ENCODE data around the gene RAD51B. TPM values are rescaled to one million over a fixed set of nuclear protein-coding genes. Genes with fewer than 3 reads are reported as not detected.

Gene RAD51B
- polyA plus RNA-seq, 1 donor (not counting 4 experiments of a cell fraction or from before 2014, with no cell fraction given): 13.3 TPM

GRCh38 chr14:68362846-68363245 is 543.3 kb downstream of the RAD51B start:
- no peaks in the 10 kb centered on the region for H3K27me3 ChIP-seq (ENCODE audit: control insufficient read depth, extremely low read depth, insufficient read depth, low read length)
- H3K9me3 ChIP-seq (ENCODE audit: control insufficient read depth, low read depth, low read length): no peaks in the 10 kb centered on the region
- no peaks in the 10 kb centered on the region for H3K9me1 ChIP-seq (ENCODE audit: control insufficient read depth, extremely low read depth, insufficient read depth, low read length)
- no peaks in the 10 kb centered on the region for H3K79me2 ChIP-seq (ENCODE audit: control insufficient read depth, insufficient read depth, low read length)
- no peaks in the 10 kb centered on the region for H4K20me1 ChIP-seq (ENCODE audit: control insufficient read depth, extremely low read depth, insufficient read depth, low read length)
- H3K9ac ChIP-seq (ENCODE audit: control insufficient read depth, extremely low read depth, insufficient read depth, low read length): no peak overlapping the region
- H3K27ac ChIP-seq (ENCODE audit: control insufficient read depth, insufficient read depth, low read length): no peak overlapping the region
- peaks cover 24% of the 10 kb centered on the region for H3K4me1 ChIP-seq (ENCODE audit: control insufficient read depth, extremely low read depth, insufficient read depth, low read length)
- no peak overlapping the region for H3K4me3 ChIP-seq (ENCODE audit: control insufficient read depth in 2 of 3, extremely low read depth in 1 of 3, insufficient read depth in 2 of 3, low read depth in 1 of 3, low read length in 3 of 3)
- H2AFZ ChIP-seq (ENCODE audit: control insufficient read depth, low read length): no peak overlapping the region
- H3K36me3 ChIP-seq (ENCODE audit: control insufficient read depth in 2 of 2, extremely low read depth in 1 of 2, insufficient read depth in 2 of 2, low read length in 2 of 2): no peaks in the 10 kb centered on the region
- H3K4me2 ChIP-seq (ENCODE audit: control insufficient read depth, extremely low read depth, insufficient read depth, low read depth, low read length): no peak overlapping the region
- dilution Hi-C loops (cut with MboI; ENCODE audit: extremely low pct_ligation_motif_present, low sequenced_read_pairs): no loop called here
- DNase-seq (ENCODE audit: low read depth, low spot score) (no peak), FAIRE-seq (no peak)
- no peak for TF ChIP-seq CTCF (optimal IDR thresholded peaks at IDR 0.05 in 1 of 3, IDR thresholded peaks at IDR 0.05 in 1 of 3, conservative IDR thresholded peaks at IDR 0.05 in 1 of 3; ENCODE audit: extremely low read depth in 1 of 3, insufficient read depth in 2 of 3, low read length in 3 of 3)

- Histone ChIP-seq H3K27me3 (ENCODE audit: control insufficient read depth, extremely low read depth, insufficient read depth, low read length) (no peaks in the 10 kb centered on the region), H3K27ac (ENCODE audit: control insufficient read depth, insufficient read depth, low read length) (no peak overlapping the region), H3K4me1 (ENCODE audit: control insufficient read depth, extremely low read depth, insufficient read depth, low read length) (peaks cover 24% of the 10 kb centered on the region), H2AFZ (ENCODE audit: control insufficient read depth, low read length) (no peak overlapping the region), H3K9ac (ENCODE audit: control insufficient read depth, extremely low read depth, insufficient read depth, low read length) (no peak overlapping the region), H4K20me1 (ENCODE audit: control insufficient read depth, extremely low read depth, insufficient read depth, low read length) (no peaks in the 10 kb centered on the region), H3K9me1 (ENCODE audit: control insufficient read depth, extremely low read depth, insufficient read depth, low read length) (no peaks in the 10 kb centered on the region), H3K4me3 (ENCODE audit: control insufficient read depth in 2 of 3, extremely low read depth in 1 of 3, insufficient read depth in 2 of 3, low read depth in 1 of 3, low read length in 3 of 3) (no peak overlapping the region), H3K9me3 (ENCODE audit: control insufficient read depth, low read depth, low read length) (no peaks in the 10 kb centered on the region), H3K79me2 (ENCODE audit: control insufficient read depth, insufficient read depth, low read length) (no peaks in the 10 kb centered on the region), H3K4me2 (ENCODE audit: control insufficient read depth, extremely low read depth, insufficient read depth, low read depth, low read length) (no peak overlapping the region), H3K36me3 (ENCODE audit: control insufficient read depth in 2 of 2, extremely low read depth in 1 of 2, insufficient read depth in 2 of 2, low read length in 2 of 2) (no peaks in the 10 kb centered on the region)
- dilution Hi-C loops (cut with MboI; ENCODE audit: extremely low pct_ligation_motif_present, low sequenced_read_pairs): no loop called here
- FAIRE-seq (no peak), DNase-seq (ENCODE audit: low read depth, low spot score) (no peak)
- no peak for TF ChIP-seq CTCF (optimal IDR thresholded peaks at IDR 0.05 in 1 of 3, IDR thresholded peaks at IDR 0.05 in 1 of 3, conservative IDR thresholded peaks at IDR 0.05 in 1 of 3; ENCODE audit: extremely low read depth in 1 of 3, insufficient read depth in 2 of 3, low read length in 3 of 3)
- TF ChIP-seq EZH2 (IDR thresholded peaks at IDR 0.05; ENCODE audit: low read length): no peak
These were observed 543.9 kb downstream of the RAD51B start for GRCh38 chr14:68363466-68363842.

Data from keratinocyte (primary cell).